HG03575 (cell line): ENCODE measurements around the gene LCE2B.
"Not testable (repeated sequence)": the region's sequence is repeated elsewhere in the genome, so short reads cannot be mapped to it uniquely, and the experiment has no call there.

Experiments
- ATAC-seq: cut with Tn5 transposase; IDR thresholded peaks from one replicate; pipeline ENCODE4 v1.9.1; 2021; ENCODE audit not compliant: unreplicated experiment, insufficient number of reproducible peaks, low FRiP score; ENCODE audit errors: extremely low read depth

The LCE2B gene, protein sequence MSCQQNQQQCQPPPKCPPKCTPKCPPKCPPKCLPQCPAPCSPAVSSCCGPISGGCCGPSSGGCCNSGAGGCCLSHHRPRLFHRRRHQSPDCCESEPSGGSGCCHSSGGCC

DNA sequence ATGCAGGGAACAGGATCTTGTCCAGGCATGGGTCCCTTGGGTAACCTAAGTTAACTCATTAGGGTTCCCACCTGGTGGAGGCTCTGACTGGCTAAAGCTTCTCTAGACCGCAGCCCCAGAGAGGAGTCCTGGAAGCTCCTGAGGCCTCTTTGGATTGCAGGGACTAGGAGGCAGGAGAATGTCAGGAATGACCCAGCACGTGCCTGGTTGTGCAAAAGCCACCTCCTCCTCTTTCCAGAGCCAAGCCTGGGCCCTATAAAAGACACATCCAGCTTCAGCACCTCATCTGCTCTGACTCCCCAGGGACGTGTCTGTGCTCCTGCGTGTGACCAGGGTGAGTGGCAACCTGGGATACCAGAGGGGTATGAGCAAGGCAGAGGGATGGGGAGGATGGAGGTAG is at the start of gene LCE2B:
TSS of gene LCE2B (plus strand) at position 301 of the 400 bp plus-strand sequence. CDS start 721 bp downstream, outside the sequence.
- ATAC-seq = not testable (repeated sequence)

DNA sequence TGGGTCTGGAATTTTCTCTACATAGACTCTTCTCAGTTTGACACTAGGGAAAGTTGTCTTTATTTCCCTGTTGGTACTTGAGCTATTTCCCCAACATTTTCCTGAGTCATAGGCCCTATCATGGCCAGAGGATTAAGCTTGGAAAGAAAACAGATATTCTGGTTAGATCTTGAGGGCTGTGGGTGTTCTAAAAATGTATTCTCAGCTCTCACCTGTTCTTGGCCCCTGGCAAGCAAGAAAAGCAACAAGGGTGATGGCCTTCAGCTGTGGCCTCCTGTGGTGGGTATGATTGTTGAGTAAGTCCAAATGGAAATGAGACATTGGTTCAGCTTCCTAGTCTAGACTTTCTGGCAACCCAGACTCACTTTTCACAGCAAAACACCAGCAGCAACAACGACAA is 45.6 kb upstream of the LCE2B start:
- no peak for ATAC-seq

DNA sequence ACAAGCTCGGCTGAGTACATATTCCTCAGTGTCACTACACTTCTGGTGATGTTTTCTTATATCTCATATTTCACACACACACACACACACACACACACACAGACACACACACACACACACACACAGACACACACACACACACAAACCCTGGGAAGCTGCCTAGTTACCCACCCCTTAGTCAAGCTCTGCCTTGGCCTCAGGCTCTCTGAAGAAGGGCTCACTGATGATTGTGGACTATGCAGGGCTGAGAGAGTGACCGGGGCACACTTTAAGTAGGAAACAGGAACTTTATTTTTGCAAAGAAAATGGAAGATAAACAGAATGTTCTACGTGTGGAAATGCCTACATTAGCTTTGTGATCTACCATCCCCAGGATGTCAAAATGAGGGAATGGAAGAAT is 42.0 kb upstream of the LCE2B start:
- no peak for ATAC-seq

DNA sequence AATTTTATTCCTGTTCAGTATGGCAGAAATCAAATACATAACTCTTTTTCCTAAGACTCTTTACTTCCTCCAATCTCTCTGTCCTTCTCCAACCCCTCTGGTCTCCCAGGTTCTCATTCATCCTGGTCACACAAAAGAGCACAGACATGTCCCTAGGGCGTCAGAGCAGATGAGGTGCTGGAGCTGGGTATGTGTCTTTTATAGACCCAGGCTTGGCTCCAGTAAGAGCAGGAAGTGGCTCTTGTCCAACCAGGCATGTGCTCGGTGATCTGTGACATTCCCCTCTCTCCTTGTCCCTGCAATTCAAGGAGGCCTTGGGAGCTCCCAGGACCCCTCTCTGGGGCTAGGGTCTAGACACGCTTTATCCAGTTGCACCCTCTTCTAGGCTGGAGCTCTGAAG is 40.8 kb upstream of the LCE2B start:
- no peak for ATAC-seq

DNA sequence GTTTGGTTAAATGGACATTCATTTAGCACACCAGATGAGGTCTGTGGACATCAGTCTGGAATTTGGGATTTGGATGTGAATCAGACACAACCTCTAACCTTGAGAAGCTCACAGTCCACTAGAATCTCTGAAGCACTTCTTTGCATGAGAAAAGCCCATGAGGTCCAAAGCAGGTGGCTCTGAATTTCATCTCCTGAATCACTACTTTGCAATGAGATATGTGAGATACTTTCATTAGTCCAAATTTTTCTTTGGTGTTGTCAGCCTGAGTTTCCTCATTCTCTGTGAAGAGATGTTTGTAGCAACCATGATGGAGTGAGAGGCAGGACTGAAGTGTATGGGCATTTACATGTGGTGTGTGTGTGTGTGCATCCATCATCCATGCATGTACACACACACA is 39.3 kb upstream of the LCE2B start:
- ATAC-seq = no peak

DNA sequence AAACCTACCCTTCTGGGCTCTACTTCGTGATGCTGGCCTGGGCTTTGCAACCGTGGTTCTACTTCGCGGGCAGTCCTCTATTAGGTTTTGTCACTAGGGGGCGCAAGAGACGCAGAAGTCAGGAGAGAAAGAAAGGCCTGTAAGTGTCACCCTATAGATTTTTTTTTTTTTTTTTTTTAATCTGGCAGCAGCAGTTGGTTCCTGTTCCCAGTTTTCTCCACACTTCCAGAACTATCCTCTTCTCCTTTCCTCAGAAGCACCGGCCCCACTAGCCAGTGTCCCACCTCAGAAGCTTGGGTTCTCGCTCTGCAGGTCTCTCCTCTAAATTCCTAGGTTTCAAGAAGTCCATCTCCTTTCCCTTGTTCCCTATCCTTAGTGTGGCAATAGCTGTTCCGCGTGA is 31.8 kb upstream of the LCE2B start:
- no peak for ATAC-seq

DNA sequence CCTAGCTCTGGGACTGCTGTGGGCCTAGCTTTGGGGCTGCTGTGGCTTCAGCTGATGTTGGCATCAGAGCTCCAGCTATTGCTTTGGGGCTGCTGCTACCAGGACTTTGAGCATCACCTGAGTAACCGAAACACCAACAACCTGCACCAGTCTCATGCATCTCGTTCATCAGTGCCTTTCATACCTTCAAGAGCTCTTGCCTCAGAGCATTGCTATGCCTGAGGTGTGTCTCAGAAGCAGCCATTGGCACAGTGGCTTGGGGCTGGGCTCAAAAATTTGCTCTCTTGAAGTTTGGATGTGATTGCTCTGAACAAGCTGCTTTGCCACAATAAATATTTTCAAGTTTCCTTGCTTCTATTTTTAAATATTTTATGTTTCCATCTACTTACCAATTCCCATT is 29.5 kb upstream of the LCE2B start:
- no peak for ATAC-seq

DNA sequence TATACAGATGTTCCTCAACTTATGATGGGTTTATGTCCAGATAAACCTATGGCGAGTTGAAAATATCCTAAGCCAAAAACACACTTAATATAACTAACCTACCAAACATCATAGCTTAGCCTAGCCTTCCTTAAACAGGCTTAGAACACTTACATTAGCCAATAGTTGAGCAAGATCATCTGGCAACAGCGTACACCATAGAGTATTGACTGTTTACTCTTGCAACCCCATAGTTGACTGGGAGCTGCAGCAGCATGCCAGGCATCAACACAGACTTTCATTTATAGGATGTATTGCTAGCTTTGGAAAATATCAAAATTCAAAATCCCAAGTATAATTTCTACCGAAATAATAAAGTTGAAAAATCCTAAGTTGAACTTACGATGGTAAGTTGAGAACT is 28.2 kb upstream of the LCE2B start:
- no peak for ATAC-seq

DNA sequence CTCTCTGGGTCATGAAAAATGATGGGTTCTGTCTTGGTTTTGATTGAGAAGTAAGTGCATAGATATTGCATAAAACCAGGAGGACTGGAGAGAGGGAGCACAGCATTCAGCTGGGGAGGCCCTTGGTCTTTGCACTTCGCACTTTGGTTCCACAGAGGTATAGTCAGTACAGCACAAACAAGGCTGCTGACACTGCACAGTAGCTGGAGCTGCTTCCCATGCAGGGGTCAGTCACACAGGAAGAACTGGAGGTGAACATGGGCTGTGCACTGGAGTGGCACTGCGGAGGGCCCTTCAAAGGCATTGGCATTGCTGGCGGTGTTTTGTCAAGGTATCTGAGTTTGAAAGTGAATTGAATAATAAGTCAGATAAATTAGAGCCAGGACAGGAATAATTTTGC is 27.3 kb upstream of the LCE2B start:
- no peak for ATAC-seq

DNA sequence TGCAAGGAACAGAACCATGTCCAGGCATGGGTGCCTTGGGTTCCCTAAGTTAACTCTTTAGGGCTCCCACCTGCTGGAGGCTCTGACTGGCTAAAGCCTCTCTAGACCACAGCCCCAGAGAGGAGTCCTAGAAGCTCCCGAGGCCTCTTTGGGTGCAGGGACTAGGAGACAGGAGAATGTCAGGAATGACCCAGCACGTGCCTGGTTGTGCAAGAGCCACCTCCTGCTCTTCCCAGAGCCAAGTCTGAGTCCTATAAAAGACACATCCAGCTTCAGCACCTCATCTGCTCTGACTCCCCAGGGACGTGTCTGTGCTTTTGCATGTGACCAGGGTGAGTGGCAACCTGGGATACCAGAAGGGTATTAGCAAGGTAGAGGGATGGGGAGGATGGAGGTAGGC is 22.8 kb upstream of the LCE2B start, which contains the start of gene LCE2D:
TSS of gene LCE2D (plus strand) at position 283 of the 400 bp plus-strand sequence. CDS start 726 bp downstream, outside the sequence.
- ATAC-seq = no peak

DNA sequence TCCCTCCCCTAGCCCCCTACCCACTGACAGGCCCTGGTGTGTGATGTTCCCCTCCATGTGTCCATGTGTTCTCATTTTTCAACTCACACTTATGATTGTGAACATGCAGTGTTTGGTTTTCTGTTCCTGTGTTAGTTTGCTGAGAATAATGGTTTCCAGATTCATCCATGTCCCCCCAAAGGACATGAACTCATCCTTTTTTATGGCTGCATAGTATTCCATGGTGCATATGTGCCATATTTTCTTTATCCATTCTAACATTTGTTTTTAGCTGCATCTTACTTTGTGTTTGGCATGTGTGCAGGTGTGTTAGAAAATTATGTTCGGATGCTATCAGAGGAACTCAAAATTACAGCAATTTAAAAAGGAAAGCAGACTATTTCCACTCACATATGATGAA is 19.8 kb upstream of the LCE2B start:
- ATAC-seq = not testable (repeated sequence)

DNA sequence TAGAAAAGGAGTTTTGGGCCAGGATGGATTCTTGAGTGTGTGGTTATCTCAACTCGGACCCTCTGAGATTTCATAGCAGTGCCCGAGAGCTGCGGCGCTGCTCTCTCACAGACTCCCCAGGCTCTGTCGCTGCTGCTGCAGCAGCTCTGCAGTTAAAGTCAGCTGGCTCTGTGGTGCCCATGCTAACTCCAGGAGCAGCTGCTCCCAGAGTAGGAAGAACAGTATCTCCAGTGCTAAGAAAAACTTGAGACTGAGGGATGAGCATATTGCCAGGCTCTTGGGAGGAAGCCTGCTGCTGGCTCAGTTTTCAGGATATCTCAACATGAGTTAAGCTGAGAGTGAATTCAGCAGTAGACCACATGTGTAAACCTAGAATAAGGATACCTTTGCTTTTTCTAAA is 18.3 kb upstream of the LCE2B start:
- ATAC-seq = no peak

DNA sequence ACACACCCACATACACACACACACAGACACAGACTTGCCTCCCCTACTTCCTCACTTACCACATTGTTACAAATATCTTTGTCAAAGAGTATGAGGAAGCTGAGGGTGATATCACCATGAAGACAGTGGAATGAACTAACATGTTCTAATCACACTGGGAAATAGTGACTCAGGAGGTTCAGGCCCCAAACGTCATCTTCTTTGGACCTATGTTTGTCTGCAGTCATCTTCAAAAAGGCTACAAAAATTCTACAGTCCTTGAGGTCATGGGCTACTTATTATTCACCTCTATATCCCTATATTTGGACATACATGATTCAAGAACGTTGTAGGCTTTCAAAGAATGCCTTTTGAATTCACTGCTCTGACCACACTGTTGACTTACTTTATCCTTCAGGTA is 12.9 kb upstream of the LCE2B start:
- no peak for ATAC-seq

DNA sequence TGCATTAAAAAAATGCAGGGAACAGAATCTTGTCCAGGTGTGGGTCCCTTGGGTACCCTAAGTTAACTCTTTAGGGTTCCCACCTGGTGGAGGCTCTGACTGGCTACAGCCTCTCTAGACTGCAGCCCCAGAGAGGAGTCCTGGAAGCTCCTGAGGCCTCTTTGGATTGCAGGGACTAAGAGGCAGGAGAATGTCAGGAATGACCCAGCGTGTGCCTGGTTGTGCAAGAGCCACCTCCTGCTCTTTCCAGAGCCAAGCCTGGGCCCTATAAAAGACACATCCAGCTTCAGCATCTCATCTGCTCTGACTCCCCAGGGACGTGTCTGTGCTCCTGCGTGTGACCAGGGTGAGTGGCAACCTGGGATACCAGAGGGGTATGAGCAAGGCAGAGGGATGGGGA is 10.9 kb upstream of the LCE2B start, which contains the start of gene LCE2C:
TSS of gene LCE2C (plus strand) at position 297 of the 400 bp plus-strand sequence. CDS start 737 bp downstream, outside the sequence.
- ATAC-seq = not testable (repeated sequence)

DNA sequence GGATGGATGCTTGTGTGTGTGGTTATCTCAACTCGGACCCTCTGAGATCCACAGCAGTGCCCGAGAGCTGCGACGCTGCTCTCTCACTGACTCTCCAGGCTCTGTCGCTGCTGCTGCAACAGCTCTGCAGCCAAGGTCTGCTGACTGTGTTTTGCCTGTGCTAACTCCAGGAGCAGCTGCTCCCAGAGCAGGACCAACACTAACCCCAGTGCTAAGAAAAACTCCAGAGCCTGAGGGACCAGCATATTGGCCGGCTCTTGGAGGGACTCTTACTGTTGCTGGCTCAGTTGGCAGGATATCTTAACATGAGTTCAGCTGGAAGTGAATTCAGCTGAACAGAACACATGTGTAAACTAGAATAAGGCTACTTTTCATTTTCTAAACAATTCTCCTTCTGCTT is 6.5 kb upstream of the LCE2B start:
- ATAC-seq = no peak

DNA sequence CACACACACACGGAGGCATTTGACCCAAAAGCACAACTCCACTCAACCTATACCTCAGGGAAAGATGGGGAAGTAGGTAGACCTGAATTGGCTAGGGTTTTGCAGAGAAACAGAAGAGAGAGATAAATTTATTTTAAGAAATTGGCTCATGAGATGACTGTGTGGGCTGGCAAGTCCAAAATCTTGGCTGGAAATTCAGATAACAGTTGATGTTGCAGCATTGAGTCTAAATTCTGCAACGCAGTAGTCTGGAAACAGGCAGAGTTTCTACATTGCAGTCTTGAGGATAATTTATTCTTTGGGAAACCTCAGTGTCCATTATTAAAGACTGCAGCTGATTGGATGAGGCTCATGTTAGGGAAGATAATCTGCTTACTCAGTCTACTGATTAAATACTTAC is 4.3 kb upstream of the LCE2B start:
- no peak for ATAC-seq

DNA sequence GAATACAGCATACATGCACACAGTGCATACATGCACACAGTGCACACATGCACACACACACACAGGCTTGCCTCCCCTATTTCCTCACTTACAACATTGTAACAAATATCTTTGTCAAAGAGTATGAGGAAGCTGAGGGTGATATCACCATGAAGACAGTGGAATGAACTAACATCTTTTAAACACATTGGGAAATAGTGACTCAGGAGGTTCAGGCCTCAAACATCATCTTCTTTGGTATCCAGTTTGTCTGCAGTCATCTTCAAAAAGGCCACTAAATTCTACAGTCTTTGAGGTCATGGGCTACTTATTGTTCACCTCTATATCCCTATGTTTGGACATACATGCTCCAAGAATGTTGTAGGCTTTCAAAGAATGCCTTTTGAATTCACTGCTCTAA is 2.1 kb upstream of the LCE2B start:
- ATAC-seq = no peak

DNA sequence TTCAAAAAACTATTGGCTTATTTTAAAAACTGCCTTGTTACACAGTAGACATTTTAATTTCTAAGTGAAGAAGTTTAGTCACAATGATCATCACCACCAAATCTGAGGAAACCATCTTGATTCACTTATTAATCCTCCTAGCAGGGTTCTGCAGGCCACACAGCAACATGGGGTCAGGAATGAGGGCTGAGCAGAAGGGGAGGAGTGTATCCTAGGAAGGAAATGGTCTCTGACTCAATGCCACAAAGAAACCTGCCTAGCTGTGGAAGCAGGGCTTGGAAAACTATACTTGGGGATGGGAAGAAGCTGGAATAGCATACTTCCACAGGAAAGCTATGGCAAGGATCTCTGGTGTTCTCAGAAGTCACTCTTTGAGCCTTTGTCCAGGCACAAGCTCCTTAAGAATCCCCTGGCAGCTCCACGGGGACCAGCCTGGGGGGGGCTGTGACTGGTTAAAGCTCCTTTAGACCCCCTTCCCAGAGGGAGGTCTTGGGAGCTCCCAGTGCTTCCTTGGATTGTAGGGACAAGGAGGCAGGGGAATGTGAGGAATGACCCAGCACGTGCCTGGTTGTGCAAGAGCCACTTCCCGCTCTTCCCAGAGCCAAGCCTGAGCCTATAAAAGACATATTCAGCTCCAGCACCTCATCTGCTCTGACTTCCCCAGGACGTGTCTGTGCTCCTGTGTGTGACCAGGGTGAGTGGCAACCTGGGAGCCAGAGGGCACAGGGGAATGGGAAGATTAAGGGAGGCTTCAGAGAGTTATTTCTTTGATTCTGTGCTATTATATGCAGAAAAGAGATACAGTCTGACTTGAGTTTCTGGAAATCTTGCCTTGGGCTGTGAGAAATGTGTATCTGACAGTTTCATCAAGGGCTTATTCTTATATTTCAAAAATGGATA is 12.0 kb downstream of the LCE2B start, which contains the start of gene LCE2A:
TSS of gene LCE2A (plus strand) at position 645 of the 900 bp plus-strand sequence. CDS start 557 bp downstream, outside the sequence.
- ATAC-seq = no peak

DNA sequence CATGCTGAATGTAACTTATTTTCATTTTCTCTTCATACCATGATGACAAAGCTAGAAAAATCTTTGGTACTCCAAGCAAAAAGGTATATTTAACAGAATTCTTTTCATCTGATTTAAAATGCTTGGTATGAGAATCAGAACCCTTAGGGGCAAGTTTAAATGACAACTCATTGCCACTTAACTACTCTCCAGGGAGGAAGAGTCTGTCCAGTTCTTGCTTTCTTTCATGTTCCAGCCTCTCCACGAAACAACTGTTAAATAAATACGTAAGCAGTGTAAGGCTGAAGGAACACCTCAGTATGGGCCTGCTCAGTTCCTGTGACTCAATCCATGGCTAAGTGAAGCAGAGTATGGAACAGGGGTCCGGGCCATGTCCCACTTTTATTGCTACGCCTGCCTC is 13.8 kb downstream of the LCE2B start:
- ATAC-seq = no peak

DNA sequence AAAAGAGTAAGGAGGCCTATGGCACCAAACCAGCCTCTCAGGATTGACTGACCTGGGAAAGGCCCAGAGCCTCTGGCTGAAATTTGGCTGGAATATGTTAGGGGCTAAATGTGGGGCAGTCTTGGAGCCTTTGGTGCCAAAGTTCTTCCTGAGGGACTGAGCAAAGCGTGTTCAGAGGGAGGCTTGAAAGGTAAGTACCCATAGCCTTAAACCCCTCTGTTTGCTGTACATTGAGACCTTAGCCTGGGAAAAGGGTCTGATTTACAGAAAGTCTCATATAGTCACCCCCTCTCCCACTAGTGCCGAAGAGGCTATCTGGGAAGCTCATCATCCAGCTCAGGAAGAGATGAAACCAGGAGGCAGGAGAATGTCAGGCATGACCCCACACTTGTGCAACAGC is 21.9 kb downstream of the LCE2B start, which contains the start of gene LCE4A:
TSS of gene LCE4A (plus strand) at position 301 of the 400 bp plus-strand sequence. CDS start 916 bp downstream, outside the sequence.
- ATAC-seq = no peak
